ENCODE measurements around the gene LILRA2. TPM values are rescaled to one million over a fixed set of nuclear protein-coding genes. Genes with fewer than 3 reads are reported as not detected.

The LILRA2 gene
- total and polyA plus RNA-seq, 2 of the 13 experiments (the other 11 are each of a cell fraction or from before 2014, with no cell fraction given), result 0.53 TPM; not detected in 1

DNA sequence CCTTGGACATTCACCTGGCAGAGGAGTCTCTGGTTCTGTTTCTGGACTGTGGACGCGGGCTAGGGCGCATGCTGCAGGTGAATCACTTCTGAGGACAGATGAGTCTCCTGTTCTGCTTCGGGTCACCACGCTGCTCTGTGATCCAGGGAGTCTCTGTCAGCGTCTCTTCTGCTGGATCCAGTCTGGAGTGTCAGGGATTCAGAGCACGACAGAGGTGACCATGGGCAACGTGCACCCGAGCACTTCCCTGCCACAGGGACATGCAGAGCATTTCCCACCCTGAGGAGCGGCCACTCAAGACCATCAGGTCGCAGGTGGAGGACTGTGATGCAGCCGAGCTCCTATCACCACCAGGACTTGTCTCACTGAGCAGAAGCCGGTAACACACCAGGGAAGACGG is 24.4 kb upstream of the LILRA2 start (continued):
- TF ChIP-seq ZNF766 (CRISPR knock-in tag; IDR thresholded peaks at IDR 0.05; ENCODE audit: borderline replicate concordance), result no peak
- TF ChIP-seq, protein P1, sequence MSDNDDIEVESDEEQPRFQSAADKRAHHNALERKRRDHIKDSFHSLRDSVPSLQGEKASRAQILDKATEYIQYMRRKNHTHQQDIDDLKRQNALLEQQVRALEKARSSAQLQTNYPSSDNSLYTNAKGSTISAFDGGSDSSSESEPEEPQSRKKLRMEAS (IDR thresholded peaks at IDR 0.05), result no peak

- H3K4me1 ChIP-seq (ENCODE audit: insufficient read depth, low read length), result no peaks in the 10 kb centered on the region
- H3K9me3 ChIP-seq (ENCODE audit: low read length), result no peaks in the 10 kb centered on the region
- H3K79me2 ChIP-seq (ENCODE audit: insufficient read depth, low read length), result no peaks in the 10 kb centered on the region
- WGBS (ENCODE audit: low lambda C conversion rate), result 61% methylated on average over 6 of the region's 6 CpGs
- H3K36me3 ChIP-seq (replicated peaks in 1 of 2; ENCODE audit: control insufficient read depth in 1 of 2, insufficient read depth in 2 of 2, low read length in 2 of 2), result no peaks in the 10 kb centered on the region
- POLR2A ChIA-PET, result no interaction called here
- no TSS peak for BruUV-seq (replicated peaks)
- CTCF ChIA-PET (ENCODE audit: low intra/inter-chr PET ratio, low total read pairs), result no interaction called here
- H3K4me3 ChIP-seq (replicated peaks in 1 of 3; ENCODE audit: insufficient read depth in 1 of 3, low read depth in 2 of 3, low read length in 3 of 3), result no peak overlapping the region
- H2AFZ ChIP-seq (ENCODE audit: low read length), result no peak overlapping the region
- H3K27ac ChIP-seq (ENCODE audit: extremely low read length, insufficient read depth, low read length), result no peak overlapping the region
- in situ Hi-C loops (cut with HindIII; ENCODE audit: extremely low pct_ligation_motif_present, low pct_unique_long_range_greater_than_20kb), result no loop called here
- no peak for FAIRE-seq
- DNase-seq (ENCODE audit: low spot score), result no peak
- TF ChIP-seq ONECUT2 (CRISPR knock-in tag; IDR thresholded peaks at IDR 0.05) (no peak), AHDC1 (CRISPR knock-in tag; IDR thresholded peaks at IDR 0.05; ENCODE audit: borderline replicate concordance) (no peak)
- H3K4me2 ChIP-seq (ENCODE audit: low read depth, low read length), result no peak overlapping the region
- ATAC-seq, result no peak
- intact Hi-C loops (cut with micrococcal nuclease; ENCODE audit: unreplicated experiment), result no loop called here
- H3K9ac ChIP-seq (ENCODE audit: insufficient read depth, low read depth, low read length), result no peak overlapping the region
- H4K20me1 ChIP-seq (ENCODE audit: insufficient read depth, low read length), result no peaks in the 10 kb centered on the region
- H3K27me3 ChIP-seq (ENCODE audit: control insufficient read depth in 1 of 2, insufficient read depth in 2 of 2, low read length in 2 of 2), result no peaks in the 10 kb centered on the region
These were observed 22.3 kb upstream of the LILRA2 start for GRCh38 chr19:54551293-54551692.
